Liver (tissue), 9 donors: ENCODE results near the gene PTPRN2. TPM values are rescaled to one million over a fixed set of nuclear protein-coding genes. Genes with fewer than 3 reads are reported as not detected.

Experiments used
- DNase-seq: peaks from one replicate; pipeline ENCODE4 v3.0.0-alpha.2; 2017; ENCODE audit warnings: low spot score
- H3K27ac ChIP-seq, 2 donors: one replicate each; pipeline ENCODE4 v1.7.0; 2013; ENCODE audit warnings: inconsistent platforms in 2 of 2, low read length in 2 of 2, control low read depth in 1 of 2, low read depth in 1 of 2, mild to moderate bottlenecking in 1 of 2
- H3K27me3 ChIP-seq, 4 donors: one replicate each; pipeline versions ENCODE4 v1.6.1 to v1.7.0; 2013; ENCODE audit warnings: low read length in 3 of 4, inconsistent platforms in 1 of 4, mild to moderate bottlenecking in 1 of 4, moderate library complexity in 1 of 4; ENCODE audit not compliant: control insufficient read depth in 4 of 4, insufficient read depth in 4 of 4
- H3K36me3 ChIP-seq, 4 donors: one replicate each; pipeline versions ENCODE4 v1.6.1 to v1.7.0; 2013; ENCODE audit warnings: low read length in 3 of 4, mild to moderate bottlenecking in 3 of 4, low read depth in 1 of 4, moderate library complexity in 1 of 4; ENCODE audit not compliant: control insufficient read depth in 4 of 4, insufficient read depth in 3 of 4
- H3K4me1 ChIP-seq, 4 donors: one replicate each; pipeline versions ENCODE4 v1.6.1 to v1.7.0; 2013; ENCODE audit warnings: low read length in 3 of 4, mild to moderate bottlenecking in 3 of 4, moderate library complexity in 1 of 4; ENCODE audit not compliant: control insufficient read depth in 4 of 4, insufficient read depth in 4 of 4
- H3K4me3 ChIP-seq, 3 donors: one replicate each; pipeline versions ENCODE4 v1.6.1 to v1.7.0; 2013; ENCODE audit warnings: low read length in 3 of 3, control low read depth in 1 of 3, low read depth in 1 of 3, mild to moderate bottlenecking in 1 of 3
- H3K9ac ChIP-seq, 2 donors: one replicate each; pipeline ENCODE4 v1.7.0; 2013; ENCODE audit warnings: low read length in 2 of 2, mild to moderate bottlenecking in 2 of 2, moderate library complexity in 2 of 2, control low read depth in 1 of 2, low read depth in 1 of 2
- H3K9me3 ChIP-seq, 4 donors: one replicate each; pipeline versions ENCODE4 v1.6.1 to v1.7.0; 2013; ENCODE audit warnings: low read length in 3 of 4; ENCODE audit not compliant: control insufficient read depth in 4 of 4
- ATF3 ChIP-seq: IDR thresholded peaks from 2 replicates; pipeline ENCODE4 v1.6.1; 2016; ENCODE audit warnings: antibody characterized with exemption
- CTCF ChIP-seq: fragments of 150-350 bp; IDR thresholded peaks from 2 replicates; pipeline ENCODE4 v1.5.1; 2017; ENCODE audit warnings: improper control_type of control experiment, low read depth, low read length; ENCODE audit not compliant: missing input control
- EGR1 ChIP-seq, 2 donors: IDR thresholded peaks; 2 replicates each; pipeline ENCODE4 v1.6.1; 2016 to 2018; ENCODE audit warnings: antibody characterized with exemption in 2 of 2, low read depth in 2 of 2
- FOXA1 ChIP-seq: IDR thresholded peaks from 2 replicates; pipeline ENCODE4 v1.6.1; 2016; ENCODE audit warnings: antibody characterized with exemption
- FOXA2 ChIP-seq: IDR thresholded peaks from 2 replicates; pipeline ENCODE4 v1.6.1; 2016; ENCODE audit warnings: antibody characterized with exemption
- GABPA ChIP-seq, 2 donors: IDR thresholded peaks in 1 of 2; conservative IDR thresholded peaks in 1 of 2; 2 replicates each; pipeline ENCODE4 v1.6.1; 2016; ENCODE audit warnings: antibody characterized with exemption in 2 of 2, mild to moderate bottlenecking in 1 of 2, moderate library complexity in 1 of 2
- HNF4G ChIP-seq: IDR thresholded peaks from 2 replicates; pipeline ENCODE4 v1.6.1; 2016; ENCODE audit warnings: antibody characterized with exemption
- MAX ChIP-seq: IDR thresholded peaks from 2 replicates; pipeline ENCODE4 v1.6.1; 2016; ENCODE audit warnings: antibody characterized with exemption
- NR2F2 ChIP-seq: IDR thresholded peaks from 2 replicates; pipeline ENCODE4 v1.6.1; 2016; ENCODE audit warnings: antibody characterized with exemption
- RAD21 ChIP-seq, 2 donors: IDR thresholded peaks; 2 replicates each; pipeline ENCODE4 v1.6.1; 2016; ENCODE audit warnings: antibody characterized with exemption in 2 of 2, mild to moderate bottlenecking in 2 of 2
- RXRA ChIP-seq, 2 donors: IDR thresholded peaks; 2 replicates each; pipeline ENCODE4 v1.6.1; 2017 to 2018; ENCODE audit warnings: antibody characterized with exemption in 2 of 2, mild to moderate bottlenecking in 1 of 2
- SP1 ChIP-seq: IDR thresholded peaks from 2 replicates; pipeline ENCODE4 v1.6.1; 2018; ENCODE audit warnings: antibody characterized with exemption, mild to moderate bottlenecking
- TAF1 ChIP-seq: conservative IDR thresholded peaks from 2 replicates; pipeline ENCODE4 v1.6.1; 2016; ENCODE audit warnings: antibody characterized with exemption, mild to moderate bottlenecking
- YY1 ChIP-seq: IDR thresholded peaks from 2 replicates; pipeline ENCODE4 v1.6.1; 2016; ENCODE audit warnings: antibody characterized with exemption, mild to moderate bottlenecking
- ZBTB33 ChIP-seq: IDR thresholded peaks from 2 replicates; pipeline ENCODE4 v1.6.1; 2016; ENCODE audit warnings: antibody characterized with exemption
- WGBS: extraction: QIAGEN DNeasy Blood & Tissue Kit; methylation state at CpG from one replicate; pipeline ENCODE4 v1.1.7; 2013; 5-methylcytosine and 5-hydroxymethylcytosine counted together
- polyA plus RNA-seq, 2 donors: library from polyadenylated mRNA; stranded (reverse) in 1 of 2; unstranded in 1 of 2; fragments of 200-250 nt in 1 of 2; fragments of >200 nt in 1 of 2; fragmentation: Nextera tagmentation in 1 of 2; extraction: Ambion mirVana in 1 of 2; gene quantifications; one replicate each; pipeline versions ENCODE4 v1.2.1 to v1.2.3, GENCODE V29; 2013 to 2015
- total RNA-seq, 2 donors: library from RNA; depleted of rRNA; stranded (reverse); fragments of >200 nt; gene quantifications; one replicate each; pipeline ENCODE4 v1.2.3, GENCODE V29; 2014
- donor health status: healthy.
- donor health status: healthy.
- donor health status: healthy.
- donor health status: healthy.
- donor health status: healthy.

The PTPRN2 gene
- total and polyA plus RNA-seq, 4 donors: 0.75 to 1.9 (median 1.1) TPM

- no peaks in the 10 kb centered on the region for H3K9me3 ChIP-seq
- no peak for TF ChIP-seq EGR1 (IDR thresholded peaks at IDR 0.05; ENCODE audit: low read depth in 2 of 2)
- H3K9ac ChIP-seq: no peak overlapping the region
- no peak overlapping the region for H3K4me3 ChIP-seq
- no peaks in the 10 kb centered on the region for H3K36me3 ChIP-seq
- DNase-seq: no peak
- H3K4me1 ChIP-seq: peaks cover 0 to 4% (median 0%) of the 10 kb centered on the region in 4 donors
- 86% methylated on average over 16 of the region's 16 CpGs for WGBS
- H3K27ac ChIP-seq: no peak overlapping the region
- H3K27me3 ChIP-seq: no peaks in the 10 kb centered on the region
Observed at GRCh38 chr7:158017111-158018097, 570.2 kb downstream of the PTPRN2 start.

GRCh38 chr7:158016180-158017097 lies 571.2 kb downstream of the PTPRN2 start:
- Histone ChIP-seq H3K27ac (no peak overlapping the region), H3K4me1 (peaks cover 0 to 4% (median 0%) of the 10 kb centered on the region in 4 donors), H3K27me3 (no peaks in the 10 kb centered on the region), H3K4me3 (no peak overlapping the region), H3K36me3 (no peaks in the 10 kb centered on the region), H3K9ac (no peak overlapping the region), H3K9me3 (no peaks in the 10 kb centered on the region)
- DNase-seq: no peak
- TF ChIP-seq TAF1 (no peak), FOXA1 (no peak), ATF3 (no peak), CTCF (no peak), RAD21 (IDR thresholded peaks at IDR 0.05) (no peak), FOXA2 (no peak), MAX (no peak), RXRA (IDR thresholded peaks at IDR 0.05) (no peak), YY1 (no peak), NR2F2 (no peak), ZBTB33 (no peak), SP1 (no peak), GABPA (IDR thresholded peaks at IDR 0.05 in 1 of 2, conservative IDR thresholded peaks at IDR 0.05 in 1 of 2) (no peak), EGR1 (IDR thresholded peaks at IDR 0.05; ENCODE audit: low read depth in 2 of 2) (no peak), HNF4G (no peak)
- 71% methylated on average over 31 of the region's 31 CpGs for WGBS
